HEK293 (cell line): Measurements from ENCODE around the gene WASF2.

ENCODE experiments used
- HOXC10 ChIP-seq: sonication (generic); formaldehyde crosslinking; IDR thresholded peaks from 2 replicates; pipeline ENCODE4 v1.8.1; 2023; ENCODE audit warnings: mild to moderate bottlenecking, missing genetic modification reagents
- MZF1 ChIP-seq: fragments of 450-650 bp; formaldehyde crosslinking; IDR thresholded peaks from 2 replicates; pipeline ENCODE4 v1.5.1; 2017; ENCODE audit warnings: missing biosample characterization, missing genetic modification characterization, borderline replicate concordance
- PRDM1 ChIP-seq: fragments of 450-650 bp; formaldehyde crosslinking; IDR thresholded peaks from 2 replicates; pipeline ENCODE4; 2016; ENCODE audit warnings: missing biosample characterization, missing genetic modification characterization
- ZNF416 ChIP-seq: fragments of 450-650 bp; formaldehyde crosslinking; IDR thresholded peaks from 2 replicates; pipeline ENCODE4 v1.5.1; 2016; ENCODE audit warnings: missing biosample characterization, missing genetic modification characterization
- ZNF777 ChIP-seq: fragments of 450-650 bp; formaldehyde crosslinking; IDR thresholded peaks from 2 replicates; pipeline ENCODE4 v1.5.1; 2017; ENCODE audit warnings: missing biosample characterization, missing genetic modification characterization, borderline replicate concordance
- TF ChIP-seq, protein P1 (sequence below): fragments of 450-650 bp; formaldehyde crosslinking; IDR thresholded peaks from 2 replicates; pipeline ENCODE4 v1.5.1; 2016; ENCODE audit warnings: missing biosample characterization, missing genetic modification characterization

DNA sequence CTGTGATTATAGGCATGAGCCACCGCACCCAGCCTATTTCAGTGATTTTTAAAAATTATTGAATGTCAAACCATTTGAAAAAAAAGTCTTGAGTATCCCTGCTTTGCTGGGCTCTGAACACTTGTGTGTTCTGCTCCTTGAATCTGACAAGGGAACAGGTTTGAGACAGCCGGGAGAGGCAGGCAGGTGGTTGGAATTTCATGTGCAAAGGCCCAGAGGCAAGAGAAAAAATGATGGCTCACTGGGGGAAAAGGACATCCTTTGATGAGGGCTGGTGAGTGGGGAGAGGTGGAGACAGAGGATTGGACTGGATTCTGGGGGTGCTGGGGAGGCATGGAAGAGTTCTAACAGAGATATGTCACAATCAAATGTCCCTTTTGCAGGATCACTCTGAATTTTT, 13.1 kb upstream of the WASF2 start:
- TF ChIP-seq, protein P1, sequence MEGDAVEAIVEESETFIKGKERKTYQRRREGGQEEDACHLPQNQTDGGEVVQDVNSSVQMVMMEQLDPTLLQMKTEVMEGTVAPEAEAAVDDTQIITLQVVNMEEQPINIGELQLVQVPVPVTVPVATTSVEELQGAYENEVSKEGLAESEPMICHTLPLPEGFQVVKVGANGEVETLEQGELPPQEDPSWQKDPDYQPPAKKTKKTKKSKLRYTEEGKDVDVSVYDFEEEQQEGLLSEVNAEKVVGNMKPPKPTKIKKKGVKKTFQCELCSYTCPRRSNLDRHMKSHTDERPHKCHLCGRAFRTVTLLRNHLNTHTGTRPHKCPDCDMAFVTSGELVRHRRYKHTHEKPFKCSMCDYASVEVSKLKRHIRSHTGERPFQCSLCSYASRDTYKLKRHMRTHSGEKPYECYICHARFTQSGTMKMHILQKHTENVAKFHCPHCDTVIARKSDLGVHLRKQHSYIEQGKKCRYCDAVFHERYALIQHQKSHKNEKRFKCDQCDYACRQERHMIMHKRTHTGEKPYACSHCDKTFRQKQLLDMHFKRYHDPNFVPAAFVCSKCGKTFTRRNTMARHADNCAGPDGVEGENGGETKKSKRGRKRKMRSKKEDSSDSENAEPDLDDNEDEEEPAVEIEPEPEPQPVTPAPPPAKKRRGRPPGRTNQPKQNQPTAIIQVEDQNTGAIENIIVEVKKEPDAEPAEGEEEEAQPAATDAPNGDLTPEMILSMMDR (tag by site-specific recombination): no peak
- no peak for TF ChIP-seq PRDM1 (tag by site-specific recombination)
- TF ChIP-seq ZNF777: no peak
- TF ChIP-seq HOXC10 (CRISPR knock-in tag): no peak
- no peak for TF ChIP-seq ZNF416 (tag by site-specific recombination)
- TF ChIP-seq MZF1: no peak
